Right hindlimb (tissue), 1 donor: ENCODE results near the gene SS18L1.

ENCODE experiments used
- DNase-seq: peaks from one replicate; pipeline ENCODE4 v3.0.0-alpha.2; 2018

The SS18L1 gene

GRCh38 chr20:62158088-62158400, 14.5 kb downstream of the SS18L1 start:
- no peak for DNase-seq

GRCh38 chr20:62158541-62158940, 15.0 kb downstream of the SS18L1 start:
- no peak for DNase-seq

GRCh38 chr20:62159052-62159451, 15.5 kb downstream of the SS18L1 start:
- DNase-seq: no peak

GRCh38 chr20:62159839-62160238, 16.3 kb downstream of the SS18L1 start:
- DNase-seq: no peak

- no peak for DNase-seq
Measured at GRCh38 chr20:62160253-62160652, 16.7 kb downstream of the SS18L1 start.

GRCh38 chr20:62160876-62161275, 17.3 kb downstream of the SS18L1 start:
- DNase-seq: no peak

GRCh38 chr20:62161347-62161746, 17.8 kb downstream of the SS18L1 start:
- no peak for DNase-seq

GRCh38 chr20:62162765-62163484, 19.4 kb downstream of the SS18L1 start:
- no peak for DNase-seq

- no peak for DNase-seq
Measured at GRCh38 chr20:62163485-62163865, 19.9 kb downstream of the SS18L1 start.

GRCh38 chr20:62163986-62164762, 20.6 kb downstream of the SS18L1 start:
- DNase-seq: no peak

GRCh38 chr20:62164879-62165761, 21.6 kb downstream of the SS18L1 start:
- DNase-seq: no peak

GRCh38 chr20:62165762-62166399, 22.3 kb downstream of the SS18L1 start:
- no peak for DNase-seq

GRCh38 chr20:62167474-62167873, 23.9 kb downstream of the SS18L1 start:
- DNase-seq: no peak

GRCh38 chr20:62168061-62168460, 24.5 kb downstream of the SS18L1 start:
- no peak for DNase-seq

- DNase-seq: no peak
Measured at GRCh38 chr20:62168890-62169435, 25.4 kb downstream of the SS18L1 start.

- DNase-seq: no peak
Measured at GRCh38 chr20:62170536-62170935, 27.0 kb downstream of the SS18L1 start.

GRCh38 chr20:62171245-62171644, 27.7 kb downstream of the SS18L1 start:
- DNase-seq: no peak

- DNase-seq: no peak
Measured at GRCh38 chr20:62172666-62173065, 29.1 kb downstream of the SS18L1 start.

GRCh38 chr20:62174021-62174804, 30.6 kb downstream of the SS18L1 start:
- no peak for DNase-seq

GRCh38 chr20:62174870-62175624, 31.5 kb downstream of the SS18L1 start:
- no peak for DNase-seq

- DNase-seq: no peak
Measured at GRCh38 chr20:62175711-62176110, 32.1 kb downstream of the SS18L1 start.
